SJSA1 (cell line): Measurements from ENCODE around the gene PRKX. TPM values are rescaled to one million over a fixed set of nuclear protein-coding genes. Genes with fewer than 3 reads are reported as not detected.
A peak's percentile ranks its signal among the peaks of the same experiment; 100 is the strongest.
"Not testable (repeated sequence)": the region's sequence is repeated elsewhere in the genome, so short reads cannot be mapped to it uniquely, and the experiment has no call there.

Source experiments
- DNase-seq, 2 experiments: peaks; one replicate each; pipeline ENCODE4 v3.0.0-alpha.2; 2015 to 2020; ENCODE audit warnings: low spot score in 2 of 2, low read depth in 1 of 2
- H3K27ac ChIP-seq: fragments of 250-450 bp; sonication (Bioruptor Pico); 2 replicates; pipeline ENCODE4 v1.5.1; 2020; ENCODE audit warnings: mild to moderate bottlenecking, moderate library complexity
- H3K27me3 ChIP-seq: fragments of 250-450 bp; sonication (Bioruptor Pico); replicated peaks from 2 replicates; pipeline ENCODE4 v1.5.1; 2020; ENCODE audit warnings: mild to moderate bottlenecking, moderate library complexity
- H3K36me3 ChIP-seq: fragments of 250-450 bp; sonication (Bioruptor Pico); 2 replicates; pipeline ENCODE4 v1.5.1; 2020; ENCODE audit warnings: mild to moderate bottlenecking
- H3K4me1 ChIP-seq: fragments of 250-450 bp; sonication (Bioruptor Pico); replicated peaks from 2 replicates; pipeline ENCODE4 v1.6.1; 2021; ENCODE audit warnings: mild to moderate bottlenecking
- H3K4me3 ChIP-seq: fragments of 250-450 bp; sonication (Bioruptor Pico); 2 replicates; pipeline ENCODE4 v1.5.1; 2020; ENCODE audit warnings: mild to moderate bottlenecking
- H3K9me3 ChIP-seq: fragments of 250-450 bp; sonication (Bioruptor Pico); replicated peaks from 2 replicates; pipeline ENCODE4 v1.5.1; 2020; ENCODE audit warnings: mild to moderate bottlenecking
- total RNA-seq: library from RNA; depleted of rRNA; stranded (reverse); fragments of >200 nt; shearing (Covaris generic); gene quantifications from 2 replicates; pipeline ENCODE4 v1.2.3, GENCODE V29; 2014

PRKX gene
- total RNA-seq, 1 experiment from 2014 or later = 8.3 TPM

- H3K27me3 ChIP-seq = no peaks in the 10 kb centered on the region
- H3K9me3 ChIP-seq = no peaks in the 10 kb centered on the region
- no peak for DNase-seq
- no peaks in the 10 kb centered on the region for H3K36me3 ChIP-seq
- H3K27ac ChIP-seq = no peak overlapping the region
- H3K4me3 ChIP-seq = no peak overlapping the region
- H3K4me1 ChIP-seq = no peaks in the 10 kb centered on the region
Measured at GRCh38 chrX:3717742-3718420, 4.4 kb upstream of the PRKX start.

GRCh38 chrX:3715921-3716320 lies 2.5 kb upstream of the PRKX start:
- Histone ChIP-seq H3K4me3 (no peak overlapping the region), H3K9me3 (no peaks in the 10 kb centered on the region), H3K27me3 (no peaks in the 10 kb centered on the region), H3K27ac (no peak overlapping the region), H3K36me3 (no peaks in the 10 kb centered on the region), H3K4me1 (no peaks in the 10 kb centered on the region)
- DNase-seq = no peak

DNA sequence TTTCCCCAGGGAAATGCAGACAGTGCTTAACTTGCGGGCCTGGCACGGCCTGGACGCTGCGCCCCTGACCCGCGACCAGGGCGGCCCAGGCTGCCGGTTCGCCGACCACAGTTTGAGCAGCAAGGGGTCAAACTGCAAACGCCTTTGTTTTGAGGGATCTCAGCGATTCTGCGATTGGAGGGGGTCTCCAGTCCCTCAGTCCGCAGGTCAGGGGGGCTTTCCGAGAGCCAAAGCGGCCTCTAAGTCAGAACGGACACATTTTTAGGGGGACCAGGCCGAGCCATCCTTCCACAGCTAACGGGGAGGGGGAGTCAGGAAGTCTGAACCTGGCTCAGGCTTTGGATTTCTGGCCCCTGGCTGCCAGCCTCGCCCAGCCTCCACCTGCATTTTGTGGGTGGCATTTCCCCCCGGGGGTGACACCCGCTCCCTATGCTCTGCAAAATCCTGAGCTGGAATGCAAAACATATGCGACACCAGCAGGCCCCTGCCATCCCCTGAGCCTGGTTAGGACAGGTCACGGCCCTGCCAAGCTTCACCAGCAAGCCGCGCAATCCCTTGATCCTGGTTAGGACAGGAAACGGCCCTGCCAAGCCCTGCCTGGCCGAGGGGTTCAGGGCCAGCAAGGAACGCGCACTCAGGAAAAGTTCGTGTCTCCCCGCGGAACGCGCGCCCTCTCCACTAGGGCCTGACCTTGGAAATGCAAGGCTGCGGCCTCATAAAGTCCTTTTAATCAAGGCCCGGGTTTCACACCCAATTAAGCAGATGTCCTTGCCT lies 1.4 kb upstream of the PRKX start:
- H3K27me3 ChIP-seq, H3K4me3 ChIP-seq, H3K4me1 ChIP-seq, DNase-seq, H3K27ac ChIP-seq, H3K36me3 ChIP-seq, H3K9me3 ChIP-seq: not testable (repeated sequence)

- DNase-seq = no peak
- Histone ChIP-seq H3K4me3 (peak overlapping the region; percentile 65), H3K27ac (no peak overlapping the region), H3K36me3 (no peaks in the 10 kb centered on the region), H3K4me1 (no peaks in the 10 kb centered on the region), H3K27me3 (no peaks in the 10 kb centered on the region), H3K9me3 (no peaks in the 10 kb centered on the region)
Measured at GRCh38 chrX:3713937-3714434, 537 bp upstream of the PRKX start.

DNA sequence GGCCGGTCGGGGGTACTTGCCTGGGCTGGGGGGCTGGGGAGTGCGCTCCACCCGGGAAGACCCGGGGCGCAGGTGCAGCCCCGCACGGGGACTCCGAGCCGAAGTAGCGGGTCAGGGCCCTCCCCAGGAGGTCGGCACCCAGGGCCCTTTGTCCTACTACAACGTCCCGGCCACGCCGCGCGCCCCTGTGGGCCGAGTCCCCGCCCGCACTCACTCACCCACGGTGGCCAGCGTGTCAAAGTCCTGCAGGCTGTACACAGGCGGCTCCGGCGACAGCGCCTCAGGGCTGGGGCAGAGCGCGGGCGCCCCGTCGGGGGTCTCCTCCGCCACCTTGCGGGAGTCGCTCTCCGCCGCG lies 602 bp downstream of the PRKX start:
- Histone ChIP-seq H3K27ac (no peak overlapping the region), H3K27me3 (no peaks in the 10 kb centered on the region), H3K36me3 (no peaks in the 10 kb centered on the region), H3K9me3 (no peaks in the 10 kb centered on the region), H3K4me3 (peak overlapping the region; percentile 65), H3K4me1 (no peaks in the 10 kb centered on the region)
- no peak for DNase-seq

GRCh38 chrX:3712051-3712869 lies 1.2 kb downstream of the PRKX start:
- Histone ChIP-seq H3K4me3 (peak overlapping the region; percentile 65), H3K9me3 (no peaks in the 10 kb centered on the region), H3K27me3 (no peaks in the 10 kb centered on the region), H3K4me1 (no peaks in the 10 kb centered on the region), H3K27ac (no peak overlapping the region), H3K36me3 (no peaks in the 10 kb centered on the region)
- DNase-seq = no peak

- Histone ChIP-seq H3K27me3 (no peaks in the 10 kb centered on the region), H3K27ac (no peak overlapping the region), H3K9me3 (no peaks in the 10 kb centered on the region), H3K36me3 (no peaks in the 10 kb centered on the region), H3K4me1 (no peaks in the 10 kb centered on the region), H3K4me3 (no peak overlapping the region)
- no peak for DNase-seq
Measured at GRCh38 chrX:3711331-3711917, 2.0 kb downstream of the PRKX start.

GRCh38 chrX:3707673-3708274 lies 5.7 kb downstream of the PRKX start:
- H3K4me1 ChIP-seq, H3K36me3 ChIP-seq: not testable (repeated sequence)

GRCh38 chrX:3706481-3706880 lies 7.0 kb downstream of the PRKX start:
- no peaks in the 10 kb centered on the region for H3K36me3 ChIP-seq
- no peak for DNase-seq
- H3K27ac ChIP-seq = no peak overlapping the region
- no peaks in the 10 kb centered on the region for H3K27me3 ChIP-seq
- H3K9me3 ChIP-seq = no peaks in the 10 kb centered on the region
- no peaks in the 10 kb centered on the region for H3K4me1 ChIP-seq
- no peak overlapping the region for H3K4me3 ChIP-seq

More at GRCh38 chrX:3707673-3708274, 5.7 kb downstream of the PRKX start:
- not testable (repeated sequence) for H3K4me3 ChIP-seq, H3K27me3 ChIP-seq, H3K9me3 ChIP-seq, DNase-seq, H3K27ac ChIP-seq

- H3K27ac ChIP-seq, DNase-seq, H3K27me3 ChIP-seq, H3K4me1 ChIP-seq, H3K4me3 ChIP-seq, H3K9me3 ChIP-seq, H3K36me3 ChIP-seq: not testable (repeated sequence)
Measured at GRCh38 chrX:3703251-3703650, 10.2 kb downstream of the PRKX start.

- H3K4me1 ChIP-seq = peaks cover 18% of the 10 kb centered on the region
- H3K27me3 ChIP-seq, H3K4me3 ChIP-seq, H3K27ac ChIP-seq, DNase-seq, H3K9me3 ChIP-seq, H3K36me3 ChIP-seq: not testable (repeated sequence)
Measured at GRCh38 chrX:3702095-3702494, 11.4 kb downstream of the PRKX start.

DNA sequence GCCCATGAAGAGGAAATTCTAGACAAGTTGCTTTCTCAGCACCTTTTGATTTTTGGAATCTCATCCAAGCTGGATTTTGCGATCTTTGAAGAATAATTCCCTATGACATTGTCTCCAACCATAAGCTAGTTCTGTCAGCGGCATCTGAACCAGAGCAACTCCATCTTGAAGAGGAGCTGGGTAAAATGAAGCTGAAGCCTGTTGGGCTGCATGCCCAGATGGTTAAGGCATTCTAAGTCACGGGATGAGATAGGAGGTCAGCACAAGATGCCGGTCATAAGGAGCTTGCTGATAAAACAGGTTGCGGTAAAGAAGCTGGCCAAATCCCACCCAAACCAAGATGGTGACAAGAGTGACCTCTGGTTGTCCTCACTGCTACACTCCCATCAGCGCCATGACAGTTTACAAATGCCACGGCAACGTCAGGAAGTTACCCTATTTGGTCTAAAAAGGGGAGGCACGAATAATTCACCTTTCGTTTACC lies 12.0 kb downstream of the PRKX start:
- H3K36me3 ChIP-seq, DNase-seq, H3K27me3 ChIP-seq, H3K4me3 ChIP-seq, H3K9me3 ChIP-seq, H3K27ac ChIP-seq: not testable (repeated sequence)
- H3K4me1 ChIP-seq = peaks cover 20% of the 10 kb centered on the region

GRCh38 chrX:3699821-3700381 lies 13.5 kb downstream of the PRKX start:
- H3K4me3 ChIP-seq = peak overlapping the region; percentile 19; the same call in 1 of the 2 replicates
- H3K4me1 ChIP-seq = peaks cover 20% of the 10 kb centered on the region
- no peaks in the 10 kb centered on the region for H3K36me3 ChIP-seq
- H3K27ac ChIP-seq = no peak overlapping the region
- H3K9me3 ChIP-seq = no peaks in the 10 kb centered on the region
- DNase-seq = no peak
- no peaks in the 10 kb centered on the region for H3K27me3 ChIP-seq
